GM21619 (cell line): Measurements from ENCODE around the gene MTCL1.

Experiments used
- ATAC-seq: cut with Tn5 transposase; IDR thresholded peaks from one replicate; pipeline ENCODE4 v1.9.1; 2021; ENCODE audit not compliant: unreplicated experiment

MTCL1 gene

GRCh38 chr18:8709248-8710059 lies 4.1 kb downstream of the MTCL1 start:
- ATAC-seq: no peak

GRCh38 chr18:8711736-8712135 lies 6.4 kb downstream of the MTCL1 start:
- no peak for ATAC-seq

GRCh38 chr18:8713691-8714090 lies 8.3 kb downstream of the MTCL1 start:
- no peak for ATAC-seq

GRCh38 chr18:8715599-8715998 lies 10.2 kb downstream of the MTCL1 start:
- no peak for ATAC-seq

- ATAC-seq: no peak
These were observed 11.8 kb downstream of the MTCL1 start for GRCh38 chr18:8717011-8717770.

- no peak for ATAC-seq
These were observed 13.1 kb downstream of the MTCL1 start for GRCh38 chr18:8718401-8718913.

- no peak for ATAC-seq
These were observed 13.8 kb downstream of the MTCL1 start for GRCh38 chr18:8719192-8719591.

- no peak for ATAC-seq
These were observed 14.8 kb downstream of the MTCL1 start for GRCh38 chr18:8720141-8720540.

GRCh38 chr18:8721094-8721669 lies 15.8 kb downstream of the MTCL1 start:
- no peak for ATAC-seq

- no peak for ATAC-seq
These were observed 16.4 kb downstream of the MTCL1 start for GRCh38 chr18:8721716-8722115.

GRCh38 chr18:8722946-8723820 lies 17.8 kb downstream of the MTCL1 start:
- ATAC-seq: no peak

GRCh38 chr18:8724452-8724851 lies 19.1 kb downstream of the MTCL1 start:
- no peak for ATAC-seq

- no peak for ATAC-seq
These were observed 20.9 kb downstream of the MTCL1 start for GRCh38 chr18:8726281-8726680.

GRCh38 chr18:8726963-8727705 lies 21.8 kb downstream of the MTCL1 start:
- ATAC-seq: no peak

- ATAC-seq: no peak
These were observed 24.9 kb downstream of the MTCL1 start for GRCh38 chr18:8730080-8730827.

- no peak for ATAC-seq
These were observed 27.3 kb downstream of the MTCL1 start for GRCh38 chr18:8732442-8733360.

GRCh38 chr18:8734496-8734895 lies 29.1 kb downstream of the MTCL1 start:
- no peak for ATAC-seq

GRCh38 chr18:8735274-8735673 lies 29.9 kb downstream of the MTCL1 start:
- no peak for ATAC-seq
